Psoas muscle (tissue), 8 donors: ENCODE measurements around the gene MSMB. TPM values are rescaled to one million over a fixed set of nuclear protein-coding genes. Genes with fewer than 3 reads are reported as not detected.
"Not testable (repeated sequence)": the region's sequence is repeated elsewhere in the genome, so short reads cannot be mapped to it uniquely, and the experiment has no call there.

ENCODE experiments used
- ATAC-seq, 4 donors: fragments of 200-7000 bp; cut with Tn5 transposase; one replicate each; pipeline ENCODE4 v1.9.1; 2020; ENCODE audit warnings: moderate library complexity in 3 of 4, mild to moderate bottlenecking in 2 of 4
- DNase-seq, 2 donors: peaks; one replicate each; pipeline ENCODE4 v3.0.0-alpha.2; 2020
- H3K27ac ChIP-seq: fragments of 200-600 bp; one replicate; pipeline ENCODE4 v1.8.0; 2022
- H3K27me3 ChIP-seq, 3 donors: fragments of 200-600 bp in 1 of 3; one replicate each; pipeline versions ENCODE4 v1.6.1 to v1.8.0; 2013 to 2022; ENCODE audit warnings: low read length in 2 of 3, mild to moderate bottlenecking in 2 of 3, moderate library complexity in 1 of 3; ENCODE audit not compliant: insufficient read depth in 3 of 3
- H3K36me3 ChIP-seq, 2 donors: fragments of 200-600 bp in 1 of 2; one replicate each; pipeline versions ENCODE4 v1.6.1 to v1.8.0; 2013 to 2022; ENCODE audit warnings: low read depth in 1 of 2, mild to moderate bottlenecking in 1 of 2, moderate library complexity in 1 of 2; ENCODE audit not compliant: insufficient read depth in 1 of 2
- H3K4me1 ChIP-seq: fragments of 200-600 bp; one replicate; pipeline ENCODE4 v1.8.0; 2022
- H3K4me3 ChIP-seq: fragments of 200-600 bp; one replicate; pipeline ENCODE4 v1.8.0; 2022; ENCODE audit warnings: mild to moderate bottlenecking
- H3K9me3 ChIP-seq: fragments of 200-600 bp; one replicate; pipeline ENCODE4 v1.8.0; 2022
- CTCF ChIP-seq: fragments of 200-600 bp; IDR thresholded peaks from one replicate; pipeline ENCODE4 v1.8.0; 2022; ENCODE audit warnings: antibody characterized with exemption
- WGBS, 3 donors: extraction: QIAGEN DNeasy Blood & Tissue Kit; methylation state at CpG; one replicate each; pipeline versions ENCODE4 v1.1.6 to v1.1.7; 2013; 5-methylcytosine and 5-hydroxymethylcytosine counted together
- intact Hi-C, 2 donors: fragments of 100-400 bp; cut with DNase I; formaldehyde crosslinking; loops; one replicate each; pipeline versions ENCODE4 v1.11.0 to v1.14.2; 2022
- polyA plus RNA-seq, 3 donors: library from polyadenylated mRNA; stranded (reverse); fragments of 200-250 nt; gene quantifications; one replicate each; pipeline ENCODE4 v1.2.3, GENCODE V29; 2013
- total RNA-seq, 4 donors: library from RNA; stranded (reverse); fragmentation: NEBNext Ultra II Directional in 2 of 4; extraction: Animal tissue kit (Norgen Biotek cat#: 25700) in 2 of 4; gene quantifications; one replicate each; pipeline versions ENCODE4 v1.2.1 to v1.2.4, GENCODE V29; 2021 to 2023
- donor health status: healthy with polysubstance abuse.
- donor health status: DM: no; HTN: no; CAD: no; lungs with moderate emphysema.
- donor health status: Bipolar disorder and iron deficiency.
- donor health status: healthy.
- donor health status: DM: yes; HTN: yes; CAD: no.
- donor health status: DM: no; HTN: no; CAD: no.
- donor health status: DM: no; HTN: no; CAD: no.
- donor health status: DM: yes; HTN: yes; CAD: no.

MSMB gene
- total and polyA plus RNA-seq, 7 donors, result not detected

- no peaks in the 10 kb centered on the region for H3K27me3 ChIP-seq
- H3K9me3 ChIP-seq, result no peaks in the 10 kb centered on the region
- no peaks in the 10 kb centered on the region for H3K4me1 ChIP-seq
- no peak for DNase-seq
- TF ChIP-seq CTCF, result no peak
- WGBS, 3 donors, result 49 to 55% (median 53%) methylated on average over 12 of the region's 12 CpGs
- intact Hi-C loops, result no loop called here
- H3K4me3 ChIP-seq, result no peak overlapping the region
- ATAC-seq, result no peak
- H3K36me3 ChIP-seq, result no peaks in the 10 kb centered on the region
- H3K27ac ChIP-seq, result no peak overlapping the region
Observed at GRCh38 chr10:46091828-46092523, 45.9 kb upstream of the MSMB start.

DNA sequence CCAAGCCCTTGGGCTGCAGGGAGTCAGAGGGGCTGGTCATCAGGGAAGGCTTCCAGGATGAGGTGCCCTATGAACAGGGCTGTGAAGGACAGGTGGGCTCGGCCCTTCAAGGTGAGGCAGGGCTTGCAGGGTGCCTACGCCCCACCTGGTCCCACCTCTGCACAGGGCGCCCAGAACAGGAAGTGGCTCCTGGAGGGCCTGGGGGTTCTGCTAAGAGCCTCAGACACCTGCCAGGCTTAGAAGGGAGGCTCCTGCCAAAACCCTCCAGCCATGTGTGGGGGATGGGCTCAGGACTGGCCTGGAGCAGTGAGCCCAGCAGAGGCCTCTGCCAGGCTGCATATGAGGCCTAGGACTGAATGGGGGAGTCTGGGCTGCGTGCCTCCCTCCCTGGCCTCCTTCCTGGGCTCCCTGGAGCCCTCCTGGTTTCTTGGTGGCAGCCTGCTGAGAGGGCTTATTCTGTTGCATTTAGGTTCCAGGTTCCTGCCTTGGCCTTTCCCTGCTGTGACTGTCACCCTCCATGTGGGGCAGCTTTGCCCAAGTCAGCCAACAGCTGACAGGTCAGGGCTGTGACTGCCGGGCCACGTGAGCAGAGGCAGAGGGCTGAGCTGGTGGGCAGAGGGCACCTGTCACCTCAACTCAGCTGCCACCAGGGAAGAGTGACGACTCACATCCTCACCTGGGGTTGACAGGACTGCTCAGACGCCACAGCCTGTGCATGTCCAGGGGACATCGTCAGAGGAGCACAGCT, 45.2 kb upstream of the MSMB start:
- H3K36me3 ChIP-seq, result no peaks in the 10 kb centered on the region
- TF ChIP-seq CTCF, result no peak
- no peak for DNase-seq
- no peaks in the 10 kb centered on the region for H3K27me3 ChIP-seq
- H3K4me1 ChIP-seq, result no peaks in the 10 kb centered on the region
- H3K27ac ChIP-seq, result no peak overlapping the region
- no peak overlapping the region for H3K4me3 ChIP-seq
- intact Hi-C loops, result no loop called here
- no peaks in the 10 kb centered on the region for H3K9me3 ChIP-seq
- 53 to 72% (median 54%) methylated on average over 9 of the region's 9 CpGs for WGBS, 3 donors
- no peak for ATAC-seq

DNA sequence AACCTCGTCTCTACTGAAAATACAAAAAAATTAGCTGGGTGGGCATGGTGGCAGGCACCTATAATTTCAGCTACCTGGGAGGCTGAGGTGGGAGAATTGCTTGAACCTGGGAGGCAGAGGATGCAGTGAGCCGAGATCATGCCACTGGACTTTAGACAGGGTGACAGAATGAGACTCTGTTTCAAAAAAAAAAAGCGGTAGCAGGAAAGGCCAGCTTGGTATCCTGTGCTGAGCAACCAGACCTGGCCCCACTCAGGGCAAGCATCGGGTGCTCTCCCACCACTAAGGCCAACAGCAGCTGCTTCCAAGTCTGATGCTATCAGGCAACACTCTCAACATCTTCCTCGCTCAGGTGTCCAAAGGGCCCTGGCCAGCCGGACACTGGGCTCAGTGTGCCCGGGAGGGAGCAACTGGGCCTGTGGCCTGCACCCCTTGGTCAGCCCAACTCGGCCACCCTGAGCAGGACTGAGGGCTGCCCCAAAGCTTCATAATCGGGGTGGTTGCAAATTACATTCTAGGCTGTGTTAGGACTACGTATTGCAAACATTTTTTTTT, 44.3 kb upstream of the MSMB start:
- Histone ChIP-seq H3K4me1 (no peaks in the 10 kb centered on the region), H3K27me3 (no peaks in the 10 kb centered on the region), H3K4me3 (no peak overlapping the region), H3K9me3 (no peaks in the 10 kb centered on the region), H3K36me3 (no peaks in the 10 kb centered on the region), H3K27ac (no peak overlapping the region)
- no peak for ATAC-seq
- TF ChIP-seq CTCF, result no peak
- WGBS, 3 donors, result 85 to 88% (median 86%) methylated on average over 10 of the region's 10 CpGs
- intact Hi-C loops, result no loop called here
- no peak for DNase-seq

- H3K9me3 ChIP-seq, DNase-seq, H3K4me3 ChIP-seq, ATAC-seq, H3K27me3 ChIP-seq, intact Hi-C loops, H3K36me3 ChIP-seq, H3K27ac ChIP-seq, H3K4me1 ChIP-seq: not testable (repeated sequence)
- WGBS, 3 donors, result 90 to 92% (median 91%) methylated on average over 11 of the region's 11 CpGs
Observed at GRCh38 chr10:46087381-46087780, 41.3 kb upstream of the MSMB start.
